ENCODE results near the gene PRDM10.

The PRDM10 gene

GRCh38 chr11:129995163-129995562, 7.5 kb downstream of the PRDM10 start:
- Histone ChIP-seq H3K9ac (ENCODE audit: low read depth, low read length) (no peak overlapping the region), H3K27ac (ENCODE audit: low read depth, low read length) (no peak overlapping the region), H3K4me3 (ENCODE audit: low read depth, low read length) (no peak overlapping the region), H3K9me3 (ENCODE audit: control insufficient read depth, insufficient read depth, low read length) (no peaks in the 10 kb centered on the region), H3K4me1 (ENCODE audit: control insufficient read depth, insufficient read depth, low read length) (no peaks in the 10 kb centered on the region), H3K27me3 (ENCODE audit: control insufficient read depth, insufficient read depth, low read length) (no peaks in the 10 kb centered on the region), H3K36me3 (ENCODE audit: control insufficient read depth, insufficient read depth, low read length) (no peaks in the 10 kb centered on the region)

GRCh38 chr11:129992161-129992944, 10.3 kb downstream of the PRDM10 start:
- no peak overlapping the region for H3K9ac ChIP-seq (ENCODE audit: low read depth, low read length)
- H3K27ac ChIP-seq (ENCODE audit: low read depth, low read length) = no peak overlapping the region
- H3K4me1 ChIP-seq (ENCODE audit: control insufficient read depth, insufficient read depth, low read length) = no peaks in the 10 kb centered on the region
- no peaks in the 10 kb centered on the region for H3K36me3 ChIP-seq (ENCODE audit: control insufficient read depth, insufficient read depth, low read length)
- H3K4me3 ChIP-seq (ENCODE audit: low read depth, low read length) = no peak overlapping the region
- no peaks in the 10 kb centered on the region for H3K9me3 ChIP-seq (ENCODE audit: control insufficient read depth, insufficient read depth, low read length)
- no peaks in the 10 kb centered on the region for H3K27me3 ChIP-seq (ENCODE audit: control insufficient read depth, insufficient read depth, low read length)

GRCh38 chr11:129989149-129989813, 13.4 kb downstream of the PRDM10 start:
- Histone ChIP-seq H3K27me3 (ENCODE audit: control insufficient read depth, insufficient read depth, low read length) (no peaks in the 10 kb centered on the region), H3K27ac (ENCODE audit: low read depth, low read length) (no peak overlapping the region), H3K4me3 (ENCODE audit: low read depth, low read length) (no peak overlapping the region), H3K9me3 (ENCODE audit: control insufficient read depth, insufficient read depth, low read length) (no peaks in the 10 kb centered on the region), H3K4me1 (ENCODE audit: control insufficient read depth, insufficient read depth, low read length) (no peaks in the 10 kb centered on the region), H3K9ac (ENCODE audit: low read depth, low read length) (no peak overlapping the region), H3K36me3 (ENCODE audit: control insufficient read depth, insufficient read depth, low read length) (no peaks in the 10 kb centered on the region)

- no peaks in the 10 kb centered on the region for H3K4me1 ChIP-seq (ENCODE audit: control insufficient read depth, insufficient read depth, low read length)
- H3K9me3 ChIP-seq (ENCODE audit: control insufficient read depth, insufficient read depth, low read length) = no peaks in the 10 kb centered on the region
- no peak overlapping the region for H3K27ac ChIP-seq (ENCODE audit: low read depth, low read length)
- H3K9ac ChIP-seq (ENCODE audit: low read depth, low read length) = no peak overlapping the region
- H3K36me3 ChIP-seq (ENCODE audit: control insufficient read depth, insufficient read depth, low read length) = no peaks in the 10 kb centered on the region
- no peaks in the 10 kb centered on the region for H3K27me3 ChIP-seq (ENCODE audit: control insufficient read depth, insufficient read depth, low read length)
- no peak overlapping the region for H3K4me3 ChIP-seq (ENCODE audit: low read depth, low read length)
Measured at GRCh38 chr11:129987950-129988349, 14.7 kb downstream of the PRDM10 start.

GRCh38 chr11:129985823-129986222, 16.8 kb downstream of the PRDM10 start:
- Histone ChIP-seq H3K27ac (ENCODE audit: low read depth, low read length) (no peak overlapping the region), H3K9me3 (ENCODE audit: control insufficient read depth, insufficient read depth, low read length) (no peaks in the 10 kb centered on the region), H3K9ac (ENCODE audit: low read depth, low read length) (no peak overlapping the region), H3K36me3 (ENCODE audit: control insufficient read depth, insufficient read depth, low read length) (no peaks in the 10 kb centered on the region), H3K4me1 (ENCODE audit: control insufficient read depth, insufficient read depth, low read length) (no peaks in the 10 kb centered on the region), H3K27me3 (ENCODE audit: control insufficient read depth, insufficient read depth, low read length) (no peaks in the 10 kb centered on the region), H3K4me3 (ENCODE audit: low read depth, low read length) (no peak overlapping the region)

- Histone ChIP-seq H3K9me3 (ENCODE audit: control insufficient read depth, insufficient read depth, low read length) (no peaks in the 10 kb centered on the region), H3K27me3 (ENCODE audit: control insufficient read depth, insufficient read depth, low read length) (no peaks in the 10 kb centered on the region), H3K4me1 (ENCODE audit: control insufficient read depth, insufficient read depth, low read length) (no peaks in the 10 kb centered on the region), H3K9ac (ENCODE audit: low read depth, low read length) (no peak overlapping the region), H3K4me3 (ENCODE audit: low read depth, low read length) (no peak overlapping the region), H3K27ac (ENCODE audit: low read depth, low read length) (no peak overlapping the region), H3K36me3 (ENCODE audit: control insufficient read depth, insufficient read depth, low read length) (no peaks in the 10 kb centered on the region)
Measured at GRCh38 chr11:129980086-129980485, 22.5 kb downstream of the PRDM10 start.

- H3K9ac ChIP-seq (ENCODE audit: low read depth, low read length) = no peak overlapping the region
- no peak overlapping the region for H3K4me3 ChIP-seq (ENCODE audit: low read depth, low read length)
- H3K9me3 ChIP-seq (ENCODE audit: control insufficient read depth, insufficient read depth, low read length) = no peaks in the 10 kb centered on the region
- H3K27ac ChIP-seq (ENCODE audit: low read depth, low read length) = no peak overlapping the region
- peaks cover 2% of the 10 kb centered on the region; the same call in 1 of the 2 replicates for H3K4me1 ChIP-seq (ENCODE audit: control insufficient read depth, insufficient read depth, low read length)
- H3K36me3 ChIP-seq (ENCODE audit: control insufficient read depth, insufficient read depth, low read length) = no peaks in the 10 kb centered on the region
- no peaks in the 10 kb centered on the region for H3K27me3 ChIP-seq (ENCODE audit: control insufficient read depth, insufficient read depth, low read length)
Measured at GRCh38 chr11:129979046-129979605, 23.5 kb downstream of the PRDM10 start.

GRCh38 chr11:129978447-129978846, 24.2 kb downstream of the PRDM10 start:
- Histone ChIP-seq H3K4me1 (ENCODE audit: control insufficient read depth, insufficient read depth, low read length) (peaks cover 8% of the 10 kb centered on the region), H3K9me3 (ENCODE audit: control insufficient read depth, insufficient read depth, low read length) (no peaks in the 10 kb centered on the region), H3K36me3 (ENCODE audit: control insufficient read depth, insufficient read depth, low read length) (no peaks in the 10 kb centered on the region), H3K4me3 (ENCODE audit: low read depth, low read length) (no peak overlapping the region), H3K27ac (ENCODE audit: low read depth, low read length) (no peak overlapping the region), H3K9ac (ENCODE audit: low read depth, low read length) (no peak overlapping the region), H3K27me3 (ENCODE audit: control insufficient read depth, insufficient read depth, low read length) (no peaks in the 10 kb centered on the region)

GRCh38 chr11:129976328-129976727, 26.3 kb downstream of the PRDM10 start:
- peaks cover 18% of the 10 kb centered on the region for H3K4me1 ChIP-seq (ENCODE audit: control insufficient read depth, insufficient read depth, low read length)

GRCh38 chr11:129975543-129975942, 27.1 kb downstream of the PRDM10 start:
- Histone ChIP-seq H3K36me3 (ENCODE audit: control insufficient read depth, insufficient read depth, low read length) (no peaks in the 10 kb centered on the region), H3K4me3 (ENCODE audit: low read depth, low read length) (no peak overlapping the region), H3K27ac (ENCODE audit: low read depth, low read length) (no peak overlapping the region), H3K9ac (ENCODE audit: low read depth, low read length) (no peak overlapping the region), H3K4me1 (ENCODE audit: control insufficient read depth, insufficient read depth, low read length) (peaks cover 18% of the 10 kb centered on the region), H3K9me3 (ENCODE audit: control insufficient read depth, insufficient read depth, low read length) (no peaks in the 10 kb centered on the region), H3K27me3 (ENCODE audit: control insufficient read depth, insufficient read depth, low read length) (no peaks in the 10 kb centered on the region)

More at GRCh38 chr11:129976328-129976727, 26.3 kb downstream of the PRDM10 start:
- Histone ChIP-seq H3K4me3 (ENCODE audit: low read depth, low read length) (no peak overlapping the region), H3K27ac (ENCODE audit: low read depth, low read length) (no peak overlapping the region), H3K9me3 (ENCODE audit: control insufficient read depth, insufficient read depth, low read length) (no peaks in the 10 kb centered on the region), H3K36me3 (ENCODE audit: control insufficient read depth, insufficient read depth, low read length) (no peaks in the 10 kb centered on the region), H3K9ac (ENCODE audit: low read depth, low read length) (no peak overlapping the region), H3K27me3 (ENCODE audit: control insufficient read depth, insufficient read depth, low read length) (no peaks in the 10 kb centered on the region)

- H3K4me3 ChIP-seq (ENCODE audit: low read depth, low read length) = no peak overlapping the region
- no peaks in the 10 kb centered on the region for H3K9me3 ChIP-seq (ENCODE audit: control insufficient read depth, insufficient read depth, low read length)
- H3K4me1 ChIP-seq (ENCODE audit: control insufficient read depth, insufficient read depth, low read length) = peaks cover 18% of the 10 kb centered on the region
- H3K27me3 ChIP-seq (ENCODE audit: control insufficient read depth, insufficient read depth, low read length) = no peaks in the 10 kb centered on the region
- H3K9ac ChIP-seq (ENCODE audit: low read depth, low read length) = no peak overlapping the region
- no peak overlapping the region for H3K27ac ChIP-seq (ENCODE audit: low read depth, low read length)
- no peaks in the 10 kb centered on the region for H3K36me3 ChIP-seq (ENCODE audit: control insufficient read depth, insufficient read depth, low read length)
Measured at GRCh38 chr11:129974672-129975071, 28.0 kb downstream of the PRDM10 start.

Data from HUES48 (cell line).